GM21360 (cell line): ENCODE results near the gene PRSS57.

Experiments
- ATAC-seq: cut with Tn5 transposase; IDR thresholded peaks from one replicate; pipeline ENCODE4 v1.9.1; 2021; ENCODE audit warnings: mild to moderate bottlenecking, moderate library complexity; ENCODE audit not compliant: unreplicated experiment

Gene PRSS57

GRCh38 chr19:653425-653824 is 41.8 kb downstream of the PRSS57 start:
- no peak for ATAC-seq

- no peak for ATAC-seq
Observed at GRCh38 chr19:652467-653389, 42.5 kb downstream of the PRSS57 start.

- no peak for ATAC-seq
Observed at GRCh38 chr19:651991-652390, 43.3 kb downstream of the PRSS57 start.

- ATAC-seq, result no peak
Observed at GRCh38 chr19:651114-651818, 44.0 kb downstream of the PRSS57 start.

- no peak for ATAC-seq
Observed at GRCh38 chr19:650121-650520, 45.1 kb downstream of the PRSS57 start.

GRCh38 chr19:648904-649801 is 46.1 kb downstream of the PRSS57 start:
- no peak for ATAC-seq

GRCh38 chr19:648305-648704 is 46.9 kb downstream of the PRSS57 start:
- no peak for ATAC-seq

- no peak for ATAC-seq
Observed at GRCh38 chr19:647566-648284, 47.5 kb downstream of the PRSS57 start.

- no peak for ATAC-seq
Observed at GRCh38 chr19:646779-647565, 48.3 kb downstream of the PRSS57 start.

- no peak for ATAC-seq
Observed at GRCh38 chr19:645912-646778, 49.1 kb downstream of the PRSS57 start.

GRCh38 chr19:644789-645188 is 50.5 kb downstream of the PRSS57 start:
- no peak for ATAC-seq

GRCh38 chr19:644363-644762 is 50.9 kb downstream of the PRSS57 start:
- no peak for ATAC-seq

GRCh38 chr19:643736-644135 is 51.5 kb downstream of the PRSS57 start:
- no peak for ATAC-seq

- no peak for ATAC-seq
Observed at GRCh38 chr19:642767-643727, 52.2 kb downstream of the PRSS57 start.

GRCh38 chr19:641702-642101 is 53.5 kb downstream of the PRSS57 start:
- no peak for ATAC-seq

GRCh38 chr19:640606-641189 is 54.6 kb downstream of the PRSS57 start:
- ATAC-seq, result no peak

GRCh38 chr19:640161-640558 is 55.1 kb downstream of the PRSS57 start:
- no peak for ATAC-seq
